Glutamatergic neuron (in vitro differentiated cells): ENCODE data around the gene FBXO42. TPM values are rescaled to one million over a fixed set of nuclear protein-coding genes. Genes with fewer than 3 reads are reported as not detected.

ENCODE experiments used
- DNase-seq: peaks from one replicate; pipeline ENCODE4 v3.0.0; 2022
- H3K27ac Mint-ChIP-seq: one replicate; pipeline ENCODE4 v1.8.0; 2020; ENCODE audit warnings: mild to moderate bottlenecking, mixed read lengths, inconsistent platforms; ENCODE audit not compliant: unreplicated experiment
- H3K27me3 Mint-ChIP-seq: one replicate; pipeline ENCODE4 v1.8.0; 2020; ENCODE audit warnings: mild to moderate bottlenecking, moderate library complexity, mixed read lengths, inconsistent platforms; ENCODE audit not compliant: unreplicated experiment
- H3K36me3 Mint-ChIP-seq: one replicate; pipeline ENCODE4 v1.8.0; 2020; ENCODE audit warnings: mild to moderate bottlenecking, mixed read lengths, inconsistent platforms; ENCODE audit not compliant: unreplicated experiment
- H3K4me1 Mint-ChIP-seq: one replicate; pipeline ENCODE4 v1.8.0; 2020; ENCODE audit warnings: mild to moderate bottlenecking, low read depth, mixed read lengths, inconsistent platforms; ENCODE audit not compliant: unreplicated experiment
- H3K4me3 Mint-ChIP-seq: one replicate; pipeline ENCODE4 v1.8.0; 2020; ENCODE audit warnings: mild to moderate bottlenecking, mixed read lengths, inconsistent platforms; ENCODE audit not compliant: unreplicated experiment
- H3K9me3 Mint-ChIP-seq: one replicate; pipeline ENCODE4 v1.8.0; 2020; ENCODE audit warnings: mild to moderate bottlenecking, moderate library complexity, mixed read lengths, inconsistent platforms; ENCODE audit not compliant: unreplicated experiment
- CTCF ChIP-seq: fragments of 200-600 bp; sonication (generic); IDR thresholded peaks from one replicate; pipeline ENCODE4 v1.5.0; 2021; ENCODE audit not compliant: partially characterized antibody, unreplicated experiment
- total RNA-seq: library from RNA; stranded (reverse); fragmentation: NEBNext Ultra II Directional; extraction: Animal tissue kit (Norgen Biotek cat#: 25700); gene quantifications from one replicate; pipeline ENCODE4 v1.2.1, GENCODE V29; 2021; ENCODE audit not compliant: unreplicated experiment

FBXO42 gene
- total RNA-seq, 1 donor from 2014 or later: 27.7 TPM

DNA sequence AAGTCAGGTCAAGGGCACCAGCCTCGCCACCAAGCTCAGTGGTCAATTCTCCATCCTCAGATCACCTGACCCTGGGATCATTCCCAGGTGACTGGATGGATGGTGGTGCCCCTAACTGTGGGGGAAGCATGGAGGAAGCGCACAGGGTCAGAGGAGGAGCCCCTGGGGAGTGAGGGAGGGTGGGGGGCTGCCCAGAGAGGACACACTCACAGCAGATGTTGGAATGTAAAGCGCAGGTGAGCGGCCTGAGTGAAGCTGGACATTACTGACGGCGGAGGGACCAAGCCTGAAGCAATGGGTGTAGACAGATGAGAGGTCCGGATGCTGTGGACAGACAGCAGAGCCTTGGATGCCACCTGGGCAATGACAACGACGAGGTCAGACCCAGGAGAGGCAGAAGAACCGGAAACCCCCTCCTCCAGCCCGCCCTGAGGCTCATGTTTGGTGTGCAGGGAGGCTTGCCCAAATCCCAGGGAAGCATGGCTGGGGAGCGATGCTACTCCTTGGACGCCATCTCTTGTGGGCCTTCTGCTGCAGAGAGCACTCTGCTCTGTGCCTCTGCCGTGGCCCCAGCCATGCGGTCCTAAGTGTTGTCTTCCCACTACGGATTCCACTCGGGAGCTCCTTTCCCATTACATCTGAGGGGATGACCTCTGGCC is 109.6 kb downstream of the FBXO42 start:
- DNase-seq: no peak
- Mint-ChIP-seq H3K4me1 (peaks cover 16% of the 10 kb centered on the region), H3K9me3 (peaks cover 7% of the 10 kb centered on the region), H3K4me3 (no peak overlapping the region), H3K36me3 (no peaks in the 10 kb centered on the region), H3K27ac (no peak overlapping the region), H3K27me3 (peaks cover 5% of the 10 kb centered on the region)
- TF ChIP-seq CTCF: no peak

DNA sequence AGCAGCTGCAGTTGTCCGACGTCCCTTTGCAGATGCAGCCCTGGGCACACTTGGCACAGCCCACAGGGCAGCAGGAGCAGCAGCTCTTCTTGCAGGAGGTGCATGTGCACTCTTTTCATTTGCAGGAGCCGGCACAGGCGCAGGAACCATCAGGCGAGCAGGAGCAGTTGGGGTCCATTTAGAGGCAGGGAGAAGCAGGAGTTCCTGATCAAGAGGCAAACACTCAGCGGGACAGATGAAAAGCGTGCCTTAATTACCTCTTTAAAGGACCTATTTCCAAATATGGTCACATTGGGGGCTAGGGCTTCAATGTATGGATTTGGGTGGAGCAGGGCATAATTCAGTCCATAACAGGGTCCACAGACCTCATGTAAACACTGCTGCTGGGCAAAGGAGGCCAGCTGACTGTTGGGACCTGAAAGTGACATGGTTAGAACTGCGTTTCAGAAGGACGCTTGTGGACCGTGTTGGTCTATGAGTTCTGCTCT is 111.0 kb downstream of the FBXO42 start:
- H3K36me3 Mint-ChIP-seq: no peaks in the 10 kb centered on the region
- peak overlapping the region; percentile 15 for H3K4me3 Mint-ChIP-seq
- H3K27me3 Mint-ChIP-seq: peaks cover 5% of the 10 kb centered on the region
- TF ChIP-seq CTCF: no peak
- peaks cover 7% of the 10 kb centered on the region for H3K9me3 Mint-ChIP-seq
- H3K4me1 Mint-ChIP-seq: peaks cover 18% of the 10 kb centered on the region
- no peak overlapping the region for H3K27ac Mint-ChIP-seq
- DNase-seq: no peak

DNA sequence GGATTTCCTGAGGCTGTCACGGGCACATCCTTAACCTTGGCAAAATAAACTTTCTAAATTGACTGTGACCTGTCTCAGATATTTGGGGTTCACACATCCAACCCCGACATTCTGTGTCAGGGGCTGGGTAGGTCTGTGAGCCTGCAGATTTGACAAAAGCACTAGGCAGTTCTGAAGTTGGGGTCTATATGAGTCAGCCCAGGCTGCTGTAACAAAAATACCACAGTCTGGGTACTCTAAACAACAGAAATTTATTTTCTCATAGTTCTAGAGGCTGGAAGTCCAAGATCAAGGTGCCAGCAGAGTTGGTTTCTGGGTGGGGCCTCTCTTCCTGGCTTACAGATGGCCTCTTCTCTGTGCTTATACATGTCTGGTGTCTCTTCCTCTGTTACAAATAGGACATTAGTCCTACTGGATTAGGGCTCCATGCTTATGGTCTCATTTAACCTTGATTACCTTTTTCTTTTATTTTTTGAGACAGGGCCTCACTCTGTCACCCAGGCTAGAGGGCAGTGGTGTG is 112.2 kb downstream of the FBXO42 start:
- TF ChIP-seq CTCF: no peak
- peaks cover 5% of the 10 kb centered on the region for H3K27me3 Mint-ChIP-seq
- DNase-seq: no peak
- peak overlapping the region; percentile 22 for H3K27ac Mint-ChIP-seq
- no peak overlapping the region for H3K4me3 Mint-ChIP-seq
- peaks cover 22% of the 10 kb centered on the region for H3K4me1 Mint-ChIP-seq
- H3K36me3 Mint-ChIP-seq: no peaks in the 10 kb centered on the region
- H3K9me3 Mint-ChIP-seq: peaks cover 9% of the 10 kb centered on the region

GRCh38 chr1:16237343-16237830 is 114.9 kb downstream of the FBXO42 start:
- no peaks in the 10 kb centered on the region for H3K36me3 Mint-ChIP-seq
- peak overlapping the region; percentile 84 for H3K27ac Mint-ChIP-seq
- peaks cover 6% of the 10 kb centered on the region for H3K27me3 Mint-ChIP-seq
- H3K4me3 Mint-ChIP-seq: peak overlapping the region; percentile 84
- TF ChIP-seq CTCF: no peak
- no peak for DNase-seq
- H3K4me1 Mint-ChIP-seq: peaks cover 14% of the 10 kb centered on the region
- peaks cover 5% of the 10 kb centered on the region for H3K9me3 Mint-ChIP-seq
